Measurements from ENCODE around the gene NXNL1. TPM values are rescaled to one million over a fixed set of nuclear protein-coding genes. Genes with fewer than 3 reads are reported as not detected.
A peak's percentile ranks its signal among the peaks of the same experiment; 100 is the strongest.

Gene NXNL1
- total RNA-seq, 1 donor from 2014 or later, result not detected

DNA sequence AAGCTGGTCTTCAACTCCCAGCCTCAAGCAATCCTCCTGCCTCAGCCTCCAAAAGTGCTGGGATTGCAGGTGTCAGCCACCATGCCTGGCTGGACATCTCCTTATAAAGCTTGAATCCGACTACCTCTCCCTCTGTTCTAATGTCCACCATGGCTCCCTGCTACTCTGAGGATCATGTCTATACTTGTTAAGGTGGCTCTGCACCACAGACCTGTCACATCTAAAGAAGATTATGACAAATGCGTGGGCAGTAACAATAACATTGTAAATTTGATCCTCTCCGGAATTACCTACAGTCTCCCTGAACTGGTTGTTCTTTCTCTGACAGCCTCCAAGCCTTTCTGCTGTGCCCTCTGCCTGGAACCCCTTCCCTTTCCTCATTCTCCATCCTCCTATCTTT, 1.8 kb downstream of the NXNL1 start:
- H3K27me3 ChIP-seq (ENCODE audit: control insufficient read depth in 3 of 3, insufficient read depth in 3 of 3, low read length in 3 of 3), result peaks cover 34 to 53% (median 47%) of the 10 kb centered on the region in 3 donors
- H3K36me3 ChIP-seq (ENCODE audit: control insufficient read depth in 3 of 3, insufficient read depth in 3 of 3, low read length in 3 of 3), result no peaks in the 10 kb centered on the region

DNA sequence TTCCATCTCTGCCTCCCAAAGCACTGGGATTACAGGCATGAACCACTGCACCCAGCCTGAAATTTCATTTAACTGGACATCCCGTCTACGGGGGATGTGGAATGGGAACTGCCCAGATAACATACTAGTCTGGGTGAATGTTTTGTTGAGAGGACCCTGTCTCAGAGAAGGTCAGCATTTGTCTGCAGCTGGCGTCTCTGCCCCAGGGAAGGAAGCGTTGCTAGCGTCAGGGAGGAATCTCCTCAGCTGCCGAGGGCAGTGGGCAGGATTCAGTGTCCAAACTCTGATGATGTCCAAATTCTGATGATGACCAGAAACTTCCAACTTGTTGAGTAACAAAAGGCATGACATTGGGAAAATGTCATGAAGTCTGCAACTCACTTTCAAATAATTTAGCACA, 3.1 kb downstream of the NXNL1 start:
- H3K27ac ChIP-seq (ENCODE audit: low read depth, low read length), result no peak overlapping the region
- peaks cover 0 to 7% (median 0%) of the 10 kb centered on the region in 3 donors for H3K4me1 ChIP-seq (ENCODE audit: control insufficient read depth in 3 of 3, insufficient read depth in 3 of 3, low read length in 3 of 3)
- H3K9ac ChIP-seq (ENCODE audit: low read depth in 1 of 3, low read length in 3 of 3), result no peak overlapping the region
- H3K27me3 ChIP-seq (ENCODE audit: control insufficient read depth in 3 of 3, insufficient read depth in 3 of 3, low read length in 3 of 3), result peaks cover 37 to 55% (median 50%) of the 10 kb centered on the region in 3 donors
- no peak overlapping the region for H3K4me3 ChIP-seq (ENCODE audit: low read length in 3 of 3)
- H3K36me3 ChIP-seq (ENCODE audit: control insufficient read depth in 3 of 3, insufficient read depth in 3 of 3, low read length in 3 of 3), result no peaks in the 10 kb centered on the region
- no peaks in the 10 kb centered on the region for H3K9me3 ChIP-seq (ENCODE audit: control insufficient read depth in 3 of 3, low read length in 3 of 3)

More for the DNA sequence above, 1.8 kb downstream of the NXNL1 start:
- H3K9ac ChIP-seq (ENCODE audit: low read depth in 1 of 3, low read length in 3 of 3), result no peak overlapping the region
- H3K4me1 ChIP-seq (ENCODE audit: control insufficient read depth in 3 of 3, insufficient read depth in 3 of 3, low read length in 3 of 3), result peaks cover 0 to 3% (median 0%) of the 10 kb centered on the region in 3 donors
- H3K27ac ChIP-seq (ENCODE audit: low read depth, low read length), result no peak overlapping the region
- H3K4me3 ChIP-seq (ENCODE audit: low read length in 3 of 3), result no peak overlapping the region
- H3K9me3 ChIP-seq (ENCODE audit: control insufficient read depth in 3 of 3, low read length in 3 of 3), result no peaks in the 10 kb centered on the region

DNA sequence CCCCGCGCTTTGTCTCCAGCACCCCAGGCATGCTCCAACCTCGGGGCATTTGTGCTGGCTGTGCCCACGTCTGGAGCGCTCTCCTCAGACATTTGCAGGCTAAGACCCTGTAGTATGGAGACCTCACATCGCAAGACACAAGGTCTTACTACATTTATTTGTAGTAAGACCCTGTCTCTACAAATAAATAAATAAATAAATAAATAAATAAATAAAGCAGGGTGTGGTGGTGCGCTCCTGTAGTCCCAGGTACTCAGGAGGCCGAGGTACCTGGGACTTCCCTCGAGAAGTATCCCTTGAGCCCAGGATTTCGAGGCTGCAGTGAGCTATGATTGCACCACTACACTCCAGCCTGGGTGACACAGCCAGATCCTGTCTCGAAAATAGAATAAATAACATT, 4.6 kb downstream of the NXNL1 start:
- no peaks in the 10 kb centered on the region for H3K36me3 ChIP-seq (ENCODE audit: control insufficient read depth in 3 of 3, insufficient read depth in 3 of 3, low read length in 3 of 3)
- peaks cover 0 to 7% (median 0%) of the 10 kb centered on the region in 3 donors for H3K4me1 ChIP-seq (ENCODE audit: control insufficient read depth in 3 of 3, insufficient read depth in 3 of 3, low read length in 3 of 3)
- H3K27ac ChIP-seq (ENCODE audit: low read depth, low read length), result no peak overlapping the region
- H3K27me3 ChIP-seq (ENCODE audit: control insufficient read depth in 3 of 3, insufficient read depth in 3 of 3, low read length in 3 of 3), result peaks cover 39 to 67% (median 53%) of the 10 kb centered on the region in 3 donors
- H3K4me3 ChIP-seq (ENCODE audit: low read length in 3 of 3), result no peak overlapping the region
- no peaks in the 10 kb centered on the region for H3K9me3 ChIP-seq (ENCODE audit: control insufficient read depth in 3 of 3, low read length in 3 of 3)
- no peak overlapping the region for H3K9ac ChIP-seq (ENCODE audit: low read depth in 1 of 3, low read length in 3 of 3)

DNA sequence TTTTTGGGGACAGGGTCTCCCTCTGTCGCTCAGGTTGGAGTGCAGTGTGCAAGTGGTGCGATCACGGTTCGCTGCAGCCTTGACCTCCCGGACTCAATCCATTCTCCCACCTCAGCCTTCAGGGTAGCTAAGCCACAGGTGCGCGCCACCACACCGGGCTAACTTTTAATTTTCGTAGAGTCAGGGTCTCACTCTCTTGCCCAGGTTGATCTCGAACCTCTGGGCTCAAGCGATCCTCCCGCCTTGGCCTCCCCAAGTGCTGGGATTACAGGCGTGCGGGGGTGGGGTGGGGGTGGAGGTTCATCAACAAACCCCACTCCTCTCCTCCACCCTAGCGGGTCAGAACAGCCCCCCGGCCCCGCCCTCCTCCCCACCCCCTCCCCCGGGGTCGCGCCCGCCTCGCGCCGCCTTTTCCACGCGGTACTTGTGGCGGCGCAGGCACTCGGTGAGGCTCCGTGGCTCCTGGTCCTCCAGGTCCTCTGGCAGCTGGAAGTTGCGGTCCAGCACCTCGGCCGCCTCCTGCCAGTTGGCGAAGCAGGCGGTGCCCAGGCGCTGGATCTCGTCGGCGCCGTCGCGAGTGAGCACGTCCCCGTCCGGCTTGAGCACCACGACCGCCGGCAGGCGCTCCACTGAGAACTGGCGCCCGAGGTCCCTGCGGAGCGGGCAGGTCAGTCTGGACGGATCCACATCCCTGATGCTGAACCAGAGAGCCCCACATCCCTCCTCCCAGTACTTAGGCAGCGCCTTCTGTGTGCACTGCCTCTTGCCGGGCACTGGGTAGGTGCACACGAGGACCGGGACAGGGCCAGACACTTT, 5.2 kb downstream of the NXNL1 start:
- Histone ChIP-seq H3K27me3 (ENCODE audit: control insufficient read depth in 3 of 3, insufficient read depth in 3 of 3, low read length in 3 of 3) (peaks cover 35 to 64% (median 49%) of the 10 kb centered on the region in 3 donors), H3K4me3 (ENCODE audit: low read length in 3 of 3) (peak overlapping the region in 1 of 3 donors; percentile 6), H3K9me3 (ENCODE audit: control insufficient read depth in 3 of 3, low read length in 3 of 3) (no peaks in the 10 kb centered on the region), H3K4me1 (ENCODE audit: control insufficient read depth in 3 of 3, insufficient read depth in 3 of 3, low read length in 3 of 3) (peaks cover 0 to 7% (median 0%) of the 10 kb centered on the region in 3 donors), H3K36me3 (ENCODE audit: control insufficient read depth in 3 of 3, insufficient read depth in 3 of 3, low read length in 3 of 3) (no peaks in the 10 kb centered on the region), H3K27ac (ENCODE audit: low read depth, low read length) (no peak overlapping the region), H3K9ac (ENCODE audit: low read depth in 1 of 3, low read length in 3 of 3) (no peak overlapping the region)

DNA sequence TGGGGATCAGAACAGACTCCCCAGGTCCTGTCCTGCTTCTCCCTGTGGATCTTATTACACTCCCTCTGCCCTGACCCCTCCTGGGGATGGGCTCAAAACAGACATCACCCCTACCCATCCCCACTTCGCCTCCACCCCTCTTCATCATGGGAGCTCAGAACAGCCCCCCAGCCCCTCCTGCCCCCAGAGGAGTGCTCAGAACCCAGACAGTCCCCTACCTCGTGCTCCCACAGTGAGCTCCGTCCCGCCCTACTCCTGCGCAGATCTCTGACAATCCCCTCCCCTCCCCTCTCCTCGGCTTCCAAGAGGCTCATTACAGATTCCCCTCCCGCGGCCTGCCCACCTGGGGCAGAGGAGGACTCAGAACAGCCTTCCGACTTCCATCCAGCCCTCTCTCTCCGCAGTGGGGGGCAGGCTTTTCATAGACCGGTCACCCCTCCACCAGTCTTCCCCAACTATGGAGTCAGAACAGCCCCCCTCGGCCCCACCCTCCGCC, 6.1 kb downstream of the NXNL1 start:
- H3K4me1 ChIP-seq (ENCODE audit: control insufficient read depth in 3 of 3, insufficient read depth in 3 of 3, low read length in 3 of 3), result peaks cover 0 to 7% (median 0%) of the 10 kb centered on the region in 3 donors
- no peaks in the 10 kb centered on the region for H3K36me3 ChIP-seq (ENCODE audit: control insufficient read depth in 3 of 3, insufficient read depth in 3 of 3, low read length in 3 of 3)
- no peak overlapping the region for H3K4me3 ChIP-seq (ENCODE audit: low read length in 3 of 3)
- no peak overlapping the region for H3K9ac ChIP-seq (ENCODE audit: low read depth in 1 of 3, low read length in 3 of 3)
- H3K27ac ChIP-seq (ENCODE audit: low read depth, low read length), result no peak overlapping the region
- H3K9me3 ChIP-seq (ENCODE audit: control insufficient read depth in 3 of 3, low read length in 3 of 3), result no peaks in the 10 kb centered on the region
- peaks cover 37 to 56% (median 50%) of the 10 kb centered on the region in 3 donors for H3K27me3 ChIP-seq (ENCODE audit: control insufficient read depth in 3 of 3, insufficient read depth in 3 of 3, low read length in 3 of 3)

DNA sequence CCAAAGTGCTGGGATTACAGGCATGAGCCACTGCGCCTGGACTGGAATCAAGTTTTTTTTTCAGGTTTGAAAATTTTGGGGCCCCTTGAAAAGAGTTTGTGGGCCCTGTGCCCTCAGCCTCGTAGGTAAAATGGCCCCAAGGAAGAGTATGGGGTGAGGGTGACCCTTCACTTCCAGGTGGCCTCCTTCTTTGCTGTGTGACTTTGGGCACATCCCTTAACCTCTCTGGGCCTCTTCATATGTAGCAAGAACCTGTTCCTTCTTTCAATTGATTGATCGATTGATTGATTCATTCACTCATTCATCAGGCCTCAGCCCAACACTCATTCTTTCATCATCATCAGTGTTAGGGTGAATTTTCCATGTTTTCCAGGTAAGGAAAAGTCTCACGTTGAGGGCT, 8.9 kb downstream of the NXNL1 start:
- H3K4me1 ChIP-seq (ENCODE audit: control insufficient read depth in 3 of 3, insufficient read depth in 3 of 3, low read length in 3 of 3), result peaks cover 0 to 9% (median 0%) of the 10 kb centered on the region in 3 donors
- no peak overlapping the region for H3K9ac ChIP-seq (ENCODE audit: low read depth in 1 of 3, low read length in 3 of 3)
- H3K27me3 ChIP-seq (ENCODE audit: control insufficient read depth in 3 of 3, insufficient read depth in 3 of 3, low read length in 3 of 3), result peaks cover 37 to 46% (median 44%) of the 10 kb centered on the region in 3 donors
- no peaks in the 10 kb centered on the region for H3K9me3 ChIP-seq (ENCODE audit: control insufficient read depth in 3 of 3, low read length in 3 of 3)
- no peak overlapping the region for H3K4me3 ChIP-seq (ENCODE audit: low read length in 3 of 3)
- no peaks in the 10 kb centered on the region for H3K36me3 ChIP-seq (ENCODE audit: control insufficient read depth in 3 of 3, insufficient read depth in 3 of 3, low read length in 3 of 3)
- no peak overlapping the region for H3K27ac ChIP-seq (ENCODE audit: low read depth, low read length)

DNA sequence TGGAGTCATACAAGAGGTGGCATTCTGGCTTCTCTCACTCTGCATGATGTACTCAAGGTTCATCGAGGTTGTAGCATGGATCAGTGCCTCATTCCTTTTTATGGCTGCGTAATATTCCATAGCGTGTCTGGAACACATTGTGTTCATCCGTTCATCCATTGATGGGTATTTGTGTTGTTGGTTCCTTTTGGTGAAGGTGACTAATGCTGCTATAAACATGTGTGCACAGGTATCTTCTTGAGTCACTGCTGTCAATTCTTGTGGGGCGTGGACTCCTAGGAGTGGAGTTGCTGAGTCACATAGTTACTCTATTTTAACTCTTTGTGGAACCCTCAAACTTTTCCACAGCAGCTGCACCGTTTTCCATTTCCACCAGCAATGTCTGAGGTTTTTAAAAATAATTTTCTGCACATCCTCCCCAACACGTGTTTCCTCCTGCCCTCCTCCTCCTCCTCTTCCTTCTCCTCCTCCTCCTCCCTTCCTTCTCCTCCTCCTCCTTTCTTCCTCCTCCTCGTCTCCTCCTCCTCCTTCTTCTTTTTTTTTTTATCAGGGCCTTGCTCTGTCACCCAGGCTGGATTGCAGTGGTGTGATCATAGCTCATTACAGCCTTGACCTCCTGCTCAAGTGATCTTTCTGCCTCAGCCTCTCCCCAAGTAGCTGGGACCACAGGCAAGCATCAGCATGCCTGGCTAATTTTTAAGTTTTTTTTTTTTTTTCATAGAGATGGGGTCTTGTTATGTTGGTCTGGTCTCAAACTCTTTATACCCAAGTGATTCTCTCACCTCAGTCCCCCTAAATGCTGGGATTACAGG, 10.3 kb downstream of the NXNL1 start:
- H3K27me3 ChIP-seq (ENCODE audit: control insufficient read depth in 3 of 3, insufficient read depth in 3 of 3, low read length in 3 of 3), result peaks cover 31 to 33% (median 32%) of the 10 kb centered on the region in 3 donors

DNA sequence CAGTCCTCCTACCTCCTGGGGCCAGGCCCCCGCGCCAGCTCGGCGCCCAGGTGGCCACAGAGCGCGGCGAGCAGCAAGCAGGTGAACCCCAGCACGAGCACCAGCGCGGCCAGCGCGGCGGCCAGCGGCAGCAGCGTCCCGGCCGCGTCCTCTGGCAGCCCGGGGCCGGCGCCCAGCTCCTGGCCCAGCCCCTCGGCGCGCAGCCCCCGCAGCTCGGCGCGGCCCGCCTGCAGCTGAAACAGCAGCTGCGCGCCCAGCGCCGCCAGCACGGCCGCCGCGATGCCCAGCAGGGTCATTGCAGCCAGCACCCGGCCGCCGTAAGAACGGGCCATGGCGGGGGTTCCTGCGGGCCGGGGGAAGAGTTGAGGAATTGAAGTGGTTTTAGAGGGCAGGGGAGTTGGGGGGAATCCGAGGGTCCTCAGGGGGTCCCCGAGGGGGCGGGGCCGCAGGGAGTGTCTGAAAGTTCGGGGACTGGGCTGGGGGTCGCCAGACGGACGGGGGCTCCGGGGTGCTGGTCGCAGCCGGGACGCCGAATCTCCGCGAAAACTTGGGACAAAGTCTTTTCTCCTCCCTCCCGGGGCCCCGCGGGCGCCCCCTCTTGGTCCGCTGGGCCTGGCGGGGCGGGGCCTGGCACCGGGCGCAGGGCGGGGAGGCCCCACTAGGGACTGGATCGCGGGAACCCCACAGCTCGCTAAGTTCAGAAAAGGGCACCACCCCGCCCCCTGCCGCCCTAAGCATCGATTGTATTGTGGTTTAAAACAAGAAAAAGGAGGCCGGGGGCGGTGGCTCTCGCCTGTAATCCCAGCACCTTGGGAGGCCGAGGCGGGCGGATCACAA, 12.4 kb downstream of the NXNL1 start, which contains the start of gene TMEM221:
Gene TMEM221 (minus strand): TSS at position 538 of the 837 bp plus-strand sequence. CDS start 206 bp downstream, at position 332.
- H3K27ac ChIP-seq (ENCODE audit: low read depth, low read length), result no peak within 1 kb of the TSS
- peak within 1 kb of the TSS in 1 of 3 donors; percentile 16 for H3K9ac ChIP-seq (ENCODE audit: low read depth in 1 of 3, low read length in 3 of 3)
- H3K27me3 ChIP-seq (ENCODE audit: control insufficient read depth in 3 of 3, insufficient read depth in 3 of 3, low read length in 3 of 3), result peaks cover 17 to 23% (median 23%) of the 10 kb centered on the region in 3 donors
- H3K4me3 ChIP-seq (ENCODE audit: low read length in 3 of 3), result no peak within 1 kb of the TSS
- peaks cover 0 to 3% (median 0%) of the 10 kb centered on the region in 3 donors for H3K4me1 ChIP-seq (ENCODE audit: control insufficient read depth in 3 of 3, insufficient read depth in 3 of 3, low read length in 3 of 3)
- H3K9me3 ChIP-seq (ENCODE audit: control insufficient read depth in 3 of 3, low read length in 3 of 3), result no peaks in the 10 kb centered on the region
- no peaks in the 10 kb centered on the region for H3K36me3 ChIP-seq (ENCODE audit: control insufficient read depth in 3 of 3, insufficient read depth in 3 of 3, low read length in 3 of 3)

More for the DNA sequence above, 10.3 kb downstream of the NXNL1 start:
- H3K9me3 ChIP-seq (ENCODE audit: control insufficient read depth in 3 of 3, low read length in 3 of 3), result no peaks in the 10 kb centered on the region
- H3K4me3 ChIP-seq (ENCODE audit: low read length in 3 of 3), result no peak overlapping the region
- H3K4me1 ChIP-seq (ENCODE audit: control insufficient read depth in 3 of 3, insufficient read depth in 3 of 3, low read length in 3 of 3), result peaks cover 0 to 7% (median 0%) of the 10 kb centered on the region in 3 donors
- H3K27ac ChIP-seq (ENCODE audit: low read depth, low read length), result no peak overlapping the region
- no peak overlapping the region for H3K9ac ChIP-seq (ENCODE audit: low read depth in 1 of 3, low read length in 3 of 3)
- no peaks in the 10 kb centered on the region for H3K36me3 ChIP-seq (ENCODE audit: control insufficient read depth in 3 of 3, insufficient read depth in 3 of 3, low read length in 3 of 3)

DNA sequence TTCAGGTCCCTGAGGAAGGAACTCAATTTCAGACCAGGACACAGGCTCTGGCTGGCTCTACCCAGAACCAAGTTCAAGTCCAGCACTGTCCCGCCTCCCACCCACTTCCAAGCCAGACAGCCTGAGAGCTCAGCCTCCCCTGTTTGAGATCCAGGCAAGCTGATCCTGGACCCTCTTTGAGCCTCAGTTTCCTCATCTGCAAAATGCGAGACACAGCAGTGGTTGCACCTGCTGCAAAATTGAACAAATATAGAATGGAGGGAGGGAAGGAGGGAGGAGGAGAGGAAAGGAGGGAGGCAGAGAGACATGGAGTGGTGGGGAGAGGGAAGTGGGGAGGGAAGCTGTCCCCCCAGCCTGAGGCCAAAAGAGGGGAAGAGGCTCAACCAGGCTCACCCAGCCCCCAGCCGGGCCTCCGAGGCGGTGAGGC, 13.0 kb downstream of the NXNL1 start:
- H3K4me3 ChIP-seq (ENCODE audit: low read length in 3 of 3), result no peak overlapping the region
- peaks cover 17 to 21% (median 21%) of the 10 kb centered on the region in 3 donors for H3K27me3 ChIP-seq (ENCODE audit: control insufficient read depth in 3 of 3, insufficient read depth in 3 of 3, low read length in 3 of 3)
- no peaks in the 10 kb centered on the region for H3K9me3 ChIP-seq (ENCODE audit: control insufficient read depth in 3 of 3, low read length in 3 of 3)
- no peak overlapping the region for H3K27ac ChIP-seq (ENCODE audit: low read depth, low read length)
- no peaks in the 10 kb centered on the region for H3K36me3 ChIP-seq (ENCODE audit: control insufficient read depth in 3 of 3, insufficient read depth in 3 of 3, low read length in 3 of 3)
- H3K4me1 ChIP-seq (ENCODE audit: control insufficient read depth in 3 of 3, insufficient read depth in 3 of 3, low read length in 3 of 3), result peaks cover 0 to 2% (median 0%) of the 10 kb centered on the region in 3 donors
- H3K9ac ChIP-seq (ENCODE audit: low read depth in 1 of 3, low read length in 3 of 3), result peak overlapping the region in 1 of 3 donors; percentile 16

Data from skeletal muscle tissue (tissue), 4 donors.